NCI-H524 treated with DMSO at 0.1 percent for 48 hours (cell line): Measurements from ENCODE around the gene SSBP3.
"Not testable (repeated sequence)": the region's sequence is repeated elsewhere in the genome, so short reads cannot be mapped to it uniquely, and the experiment has no call there.

Source experiments
- DNase-seq: peaks from one replicate; lab custom pipeline; 2025; lab: John Stamatoyannopoulos, UW

SSBP3 gene

GRCh38 chr1:54244655-54245054 is 161.5 kb downstream of the SSBP3 start:
- no peak for DNase-seq

- DNase-seq = no peak
Measured at GRCh38 chr1:54243022-54243421, 163.2 kb downstream of the SSBP3 start.

- DNase-seq = no peak
Measured at GRCh38 chr1:54241364-54241763, 164.8 kb downstream of the SSBP3 start.

- DNase-seq = no peak
Measured at GRCh38 chr1:54240741-54241335, 165.4 kb downstream of the SSBP3 start.

- DNase-seq = no peak
Measured at GRCh38 chr1:54239631-54240031, 166.6 kb downstream of the SSBP3 start.

GRCh38 chr1:54239035-54239383 is 167.2 kb downstream of the SSBP3 start:
- no peak for DNase-seq

GRCh38 chr1:54238353-54239034 is 167.7 kb downstream of the SSBP3 start:
- no peak for DNase-seq

- no peak for DNase-seq
Measured at GRCh38 chr1:54237586-54237985, 168.6 kb downstream of the SSBP3 start.

DNA sequence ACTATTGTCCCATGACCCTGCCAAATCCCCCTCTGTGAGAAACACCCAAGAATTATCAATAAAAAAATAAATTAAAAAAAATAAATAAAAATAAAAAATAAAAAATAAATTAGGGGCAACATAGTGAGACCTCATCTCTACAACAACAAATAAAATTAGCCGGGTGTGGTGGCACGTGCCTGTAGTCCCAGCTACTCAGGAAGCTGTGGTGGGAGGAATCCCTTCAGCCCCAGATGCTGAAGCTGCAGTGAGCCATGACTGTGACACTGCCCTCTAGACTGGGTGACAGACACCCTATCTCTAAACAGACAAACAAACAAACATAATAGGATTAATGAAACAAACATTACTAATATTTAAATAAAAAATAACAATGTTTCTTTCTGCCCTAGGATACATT is 171.9 kb downstream of the SSBP3 start:
- DNase-seq = no peak

- DNase-seq = not testable (repeated sequence)
Measured at GRCh38 chr1:54233196-54233595, 173.0 kb downstream of the SSBP3 start.

DNA sequence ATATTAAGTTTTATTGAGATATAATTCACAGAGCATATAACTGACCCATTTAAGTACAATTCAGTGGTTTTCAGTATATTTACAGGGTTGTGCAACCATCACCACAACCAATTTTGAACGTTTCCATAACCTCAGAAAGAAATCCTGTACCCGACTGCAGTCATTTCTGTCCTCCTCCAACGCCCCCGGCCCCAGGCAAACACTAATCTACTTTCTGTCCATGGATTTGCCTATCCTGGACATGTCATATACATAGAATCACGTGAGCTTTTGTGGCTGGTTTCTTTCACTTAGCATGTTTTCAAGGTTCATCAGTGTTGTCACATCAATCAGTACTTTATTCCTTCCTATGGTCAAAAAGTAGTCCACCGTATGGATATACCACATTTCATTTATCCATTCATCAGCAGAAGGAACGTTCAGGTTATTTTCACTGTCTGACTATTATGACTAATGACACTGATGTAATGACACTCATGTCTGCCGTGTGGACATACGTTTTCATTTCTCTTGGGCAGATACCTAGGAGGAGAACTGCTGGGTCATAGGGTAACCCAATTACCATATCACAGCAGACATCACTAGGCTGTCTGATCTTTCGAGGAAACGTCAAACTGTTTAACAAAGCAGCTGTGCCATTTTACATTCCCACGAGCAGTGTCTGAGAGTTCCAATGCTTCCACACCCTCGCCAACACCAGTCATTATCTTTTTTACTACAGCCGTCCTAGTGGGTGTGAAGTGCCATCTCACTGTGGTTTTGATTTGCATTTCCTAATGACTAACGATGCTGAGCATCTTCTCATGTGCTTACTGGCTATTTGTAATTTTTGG is 175.5 kb downstream of the SSBP3 start:
- DNase-seq = no peak

GRCh38 chr1:54229281-54229891 is 176.8 kb downstream of the SSBP3 start:
- no peak for DNase-seq

DNA sequence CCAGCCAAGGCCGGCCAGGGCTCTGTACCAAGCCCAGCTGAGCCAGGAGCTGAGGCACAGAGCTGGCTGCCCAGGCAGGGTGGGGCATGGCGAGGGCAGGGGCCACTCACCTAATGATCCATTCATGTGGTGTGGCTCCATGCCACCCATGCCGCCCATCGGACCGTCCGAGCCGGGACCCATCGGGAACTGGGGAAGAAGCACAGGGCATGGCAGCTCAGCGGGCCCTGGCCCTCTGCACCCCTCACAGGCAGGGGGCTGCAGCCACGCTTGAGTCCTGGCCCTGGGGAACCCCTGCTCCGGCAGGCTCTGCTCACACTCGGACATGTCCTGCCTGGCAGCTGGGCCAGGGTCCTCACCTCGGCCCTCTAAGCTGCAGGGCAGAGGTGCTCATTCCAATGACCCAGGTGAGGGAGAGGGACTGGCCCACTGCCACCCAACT is 177.5 kb downstream of the SSBP3 start:
- DNase-seq = no peak

- DNase-seq = no peak
Measured at GRCh38 chr1:54227891-54228310, 178.3 kb downstream of the SSBP3 start.

- peak; percentile 9 for DNase-seq
Measured at GRCh38 chr1:54227091-54227602, 179.0 kb downstream of the SSBP3 start.

- no peak for DNase-seq
Measured at GRCh38 chr1:54225986-54226559, 180.1 kb downstream of the SSBP3 start.

DNA sequence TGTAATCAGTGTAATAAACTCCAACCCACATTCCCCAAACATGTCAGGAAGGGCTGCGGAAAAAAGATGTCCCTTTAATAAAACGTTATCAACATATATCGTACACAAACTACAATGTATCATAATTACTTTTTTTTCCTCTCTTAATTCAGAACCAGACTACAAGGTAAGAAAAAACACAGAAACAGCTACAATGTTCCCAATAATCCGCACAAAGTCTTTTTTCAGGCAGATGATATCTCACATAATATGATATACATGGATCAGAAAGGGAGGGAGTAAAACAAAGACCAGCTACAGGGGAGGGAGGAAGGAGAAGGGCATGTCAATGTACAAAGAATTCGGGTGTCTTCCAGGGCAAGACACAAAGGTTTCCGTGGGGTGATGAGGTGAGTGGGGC is 180.8 kb downstream of the SSBP3 start:
- no peak for DNase-seq

GRCh38 chr1:54224233-54224632 is 182.0 kb downstream of the SSBP3 start:
- DNase-seq = no peak

DNA sequence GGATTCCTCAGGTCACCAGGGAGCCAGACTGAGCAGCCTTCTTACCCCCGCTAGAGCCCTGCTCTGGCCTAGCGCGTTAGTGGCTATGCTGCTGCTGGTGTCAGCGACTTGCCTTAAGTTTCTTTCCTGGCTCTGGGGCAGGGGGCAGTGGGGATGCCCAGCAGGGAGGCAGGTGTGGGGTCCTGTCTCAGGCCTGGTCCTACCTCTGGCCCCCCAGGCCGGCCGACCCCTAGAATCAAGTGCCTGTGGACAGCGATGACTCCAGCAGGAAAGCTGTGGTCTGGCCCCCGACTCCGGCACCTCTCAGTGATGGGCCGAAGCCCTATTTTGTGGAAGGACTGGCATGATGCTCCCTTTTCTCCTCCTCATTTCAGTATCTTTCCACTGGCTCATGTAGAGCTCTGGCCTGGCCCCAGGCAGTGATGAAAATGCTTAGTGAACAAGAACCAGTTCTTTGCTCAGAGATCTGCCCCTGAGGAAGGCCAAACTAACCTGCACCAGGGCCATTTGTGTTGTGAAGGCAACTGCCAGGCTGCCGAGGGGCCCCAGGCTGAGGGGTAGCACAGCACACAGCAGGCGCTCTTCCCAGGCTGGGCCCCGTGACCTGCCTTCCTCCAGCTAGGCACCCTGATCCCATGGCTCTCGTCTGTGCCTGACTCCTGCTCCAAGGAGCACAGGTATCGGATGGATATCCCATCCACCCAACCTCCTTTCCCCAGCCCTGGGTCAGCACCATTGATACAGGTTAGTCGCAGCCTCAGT is 182.6 kb downstream of the SSBP3 start:
- DNase-seq = no peak

- no peak for DNase-seq
Measured at GRCh38 chr1:54222711-54223110, 183.5 kb downstream of the SSBP3 start.

DNA sequence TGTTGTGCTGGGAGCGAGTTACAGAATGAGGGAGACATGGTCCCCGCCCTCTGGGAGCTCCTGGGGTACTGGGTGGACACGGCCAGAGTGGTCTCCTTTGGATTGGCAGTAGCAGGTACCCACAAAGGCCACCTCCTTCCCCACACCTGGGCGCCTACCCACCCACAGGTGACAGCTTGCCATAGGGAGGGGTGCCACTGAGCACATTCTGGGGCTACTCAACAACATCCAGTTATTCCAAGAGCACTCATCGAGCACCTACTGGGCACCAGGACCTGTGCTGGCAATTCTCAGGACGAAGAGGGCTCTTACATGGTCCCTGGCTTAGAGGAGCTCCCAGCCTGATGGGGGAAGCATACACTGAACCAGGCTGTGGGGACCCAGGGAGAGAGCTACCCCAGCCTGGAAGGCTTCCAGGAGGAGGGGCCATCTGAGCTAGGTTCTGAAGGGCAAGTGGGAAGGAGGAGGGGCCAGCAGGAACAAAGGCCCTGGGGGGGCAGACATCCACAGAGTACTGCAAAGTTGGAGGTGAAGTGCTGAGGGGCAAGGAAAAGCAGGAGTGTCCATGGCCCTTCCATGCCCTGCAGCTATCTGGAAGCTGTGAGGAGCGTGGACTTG is 184.2 kb downstream of the SSBP3 start:
- no peak for DNase-seq
